ENCODE data around the gene TSPAN5. TPM values are rescaled to one million over a fixed set of nuclear protein-coding genes. Genes with fewer than 3 reads are reported as not detected.

Gene TSPAN5
- total RNA-seq, 1 experiment from 2014 or later: 6.7 TPM

GRCh38 chr4:98617358-98618047, 40.9 kb downstream of the TSPAN5 start:
- no peak for DNase-seq (ENCODE audit: low spot score)

GRCh38 chr4:98615991-98616390, 42.4 kb downstream of the TSPAN5 start:
- no peak for DNase-seq (ENCODE audit: low spot score)

GRCh38 chr4:98614662-98615061, 43.7 kb downstream of the TSPAN5 start:
- no peak for DNase-seq (ENCODE audit: low spot score)

GRCh38 chr4:98614094-98614493, 44.3 kb downstream of the TSPAN5 start:
- DNase-seq (ENCODE audit: low spot score): no peak

GRCh38 chr4:98613453-98614075, 44.8 kb downstream of the TSPAN5 start:
- DNase-seq (ENCODE audit: low spot score): no peak

- no peak for DNase-seq (ENCODE audit: low spot score)
Observed at GRCh38 chr4:98612318-98613250, 45.8 kb downstream of the TSPAN5 start.

GRCh38 chr4:98611677-98612317, 46.6 kb downstream of the TSPAN5 start:
- DNase-seq (ENCODE audit: low spot score): no peak

GRCh38 chr4:98610926-98611676, 47.3 kb downstream of the TSPAN5 start:
- DNase-seq (ENCODE audit: low spot score): no peak

- DNase-seq (ENCODE audit: low spot score): no peak
Observed at GRCh38 chr4:98610431-98610830, 48.0 kb downstream of the TSPAN5 start.

GRCh38 chr4:98609934-98610333, 48.5 kb downstream of the TSPAN5 start:
- DNase-seq (ENCODE audit: low spot score): no peak

GRCh38 chr4:98608356-98608755, 50.1 kb downstream of the TSPAN5 start:
- no peak for DNase-seq (ENCODE audit: low spot score)

- no peak for DNase-seq (ENCODE audit: low spot score)
Observed at GRCh38 chr4:98606894-98607293, 51.5 kb downstream of the TSPAN5 start.

- DNase-seq (ENCODE audit: low spot score): no peak
Observed at GRCh38 chr4:98605216-98605615, 53.2 kb downstream of the TSPAN5 start.

- DNase-seq (ENCODE audit: low spot score): no peak
Observed at GRCh38 chr4:98604723-98605122, 53.7 kb downstream of the TSPAN5 start.

- no peak for DNase-seq (ENCODE audit: low spot score)
Observed at GRCh38 chr4:98603683-98604521, 54.5 kb downstream of the TSPAN5 start.

GRCh38 chr4:98602270-98602669, 56.1 kb downstream of the TSPAN5 start:
- no peak for DNase-seq (ENCODE audit: low spot score)

- no peak for DNase-seq (ENCODE audit: low spot score)
Observed at GRCh38 chr4:98601708-98602107, 56.7 kb downstream of the TSPAN5 start.

- DNase-seq (ENCODE audit: low spot score): no peak
Observed at GRCh38 chr4:98599617-98600205, 58.7 kb downstream of the TSPAN5 start.

GRCh38 chr4:98586962-98587354, 71.5 kb downstream of the TSPAN5 start:
- no peak for DNase-seq (ENCODE audit: low spot score)
